HG03521 (cell line): Measurements from ENCODE around the gene NR5A1.

Experiments
- ATAC-seq: cut with Tn5 transposase; IDR thresholded peaks from one replicate; pipeline ENCODE4 v1.9.1; 2021; ENCODE audit warnings: mild to moderate bottlenecking, moderate library complexity; ENCODE audit not compliant: unreplicated experiment

The NR5A1 gene

DNA sequence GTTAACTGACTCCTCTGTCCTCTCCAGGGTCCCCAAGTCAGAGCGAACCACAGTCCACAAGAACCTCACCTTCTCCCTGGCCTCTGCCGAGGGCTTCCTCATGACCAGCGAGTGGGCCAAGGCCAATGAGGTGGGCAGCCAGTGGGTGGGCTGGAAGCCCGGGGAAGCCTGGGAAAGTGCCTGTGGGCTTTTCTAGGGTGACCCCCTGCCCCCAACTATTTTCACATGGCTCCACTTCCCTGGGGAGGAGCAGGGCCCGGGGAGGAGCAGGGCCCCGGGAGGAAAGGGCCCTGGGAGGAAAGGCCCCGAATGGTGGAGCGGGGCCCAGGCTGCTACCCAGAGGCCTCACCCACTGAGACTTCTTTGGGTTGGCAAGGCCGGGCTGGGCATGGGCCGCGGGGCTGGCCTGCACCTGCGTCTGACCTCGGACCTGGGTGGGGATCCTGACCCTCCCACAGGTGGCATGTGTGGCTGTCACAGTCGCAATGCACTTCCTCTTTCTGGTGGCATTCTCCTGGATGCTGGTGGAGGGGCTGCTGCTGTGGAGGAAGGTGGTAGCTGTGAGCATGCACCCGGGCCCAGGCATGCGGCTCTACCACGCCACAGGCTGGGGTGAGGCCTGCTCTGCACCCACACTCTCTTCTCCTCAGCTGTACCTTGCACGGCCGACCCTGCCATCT is 39.0 kb downstream of the NR5A1 start:
- no peak for ATAC-seq

DNA sequence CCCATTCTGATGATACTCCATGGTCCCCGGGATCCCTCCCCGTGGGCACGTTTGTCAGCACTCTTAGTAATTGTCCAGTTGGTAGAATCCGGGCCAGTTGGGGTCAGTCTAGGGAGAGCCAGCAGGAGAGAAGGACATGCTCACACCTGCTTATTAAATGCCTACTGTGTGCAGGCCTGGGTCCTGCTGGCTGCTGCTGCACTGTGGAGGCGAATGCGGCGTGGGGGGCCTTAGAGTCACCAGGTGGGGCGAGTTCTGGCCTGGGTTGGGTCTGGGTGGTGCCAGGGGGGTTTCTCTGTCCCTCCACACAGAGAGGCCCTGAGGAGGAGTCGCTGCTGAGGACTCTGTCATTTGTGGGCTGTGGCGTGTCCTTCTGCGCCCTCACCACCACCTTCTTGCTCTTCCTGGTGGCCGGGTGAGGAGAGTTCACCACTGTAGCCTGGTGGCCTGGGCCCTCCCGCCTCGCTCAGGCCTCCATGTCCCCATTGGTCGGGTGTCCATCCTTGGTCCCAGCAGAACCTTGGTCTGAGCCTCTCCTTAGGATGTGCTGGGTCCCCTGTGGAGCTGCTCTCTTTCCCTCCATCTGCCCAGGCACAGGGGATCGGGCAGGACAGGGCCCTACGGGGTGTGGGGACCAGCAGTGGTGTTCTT is 39.7 kb downstream of the NR5A1 start:
- ATAC-seq: no peak

DNA sequence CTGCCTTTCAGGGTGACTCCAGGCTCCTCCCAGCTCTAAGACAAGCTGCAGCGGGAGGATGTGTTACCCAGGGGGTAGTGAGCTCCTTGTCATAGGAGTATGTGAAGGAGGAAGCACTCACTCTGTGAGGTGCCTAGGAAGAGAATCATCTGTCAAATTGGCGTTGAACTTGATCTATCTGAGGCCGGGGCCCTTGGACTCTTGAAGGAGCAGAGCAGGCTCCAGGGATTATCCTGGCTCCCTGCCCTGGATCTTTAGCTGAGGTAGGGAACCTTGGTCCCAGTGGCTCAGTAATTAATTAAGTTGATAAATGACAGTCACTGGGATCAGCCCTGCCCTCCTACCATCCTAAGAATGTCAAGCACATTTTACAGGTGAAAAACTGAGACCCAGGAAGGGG is 41.5 kb downstream of the NR5A1 start:
- no peak for ATAC-seq

DNA sequence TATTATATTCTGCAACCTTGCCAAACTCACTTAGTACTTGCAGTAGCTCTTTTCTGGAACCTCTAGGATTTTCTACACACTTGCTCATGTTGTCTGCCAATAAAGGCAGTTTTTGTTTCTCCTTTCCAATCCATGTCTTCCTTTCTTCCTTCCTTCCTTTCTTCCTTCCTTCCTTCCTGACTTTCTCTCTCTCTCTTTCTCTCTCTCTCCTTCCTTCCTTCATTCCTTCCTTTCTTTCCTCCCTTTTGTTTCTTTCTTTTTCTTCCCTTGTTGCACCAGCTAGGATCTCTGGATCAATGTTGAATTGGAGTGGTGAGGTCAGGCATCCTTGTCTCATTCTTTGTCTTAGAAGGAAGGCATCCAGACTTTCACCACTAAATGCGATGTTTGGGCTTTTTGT is 44.5 kb downstream of the NR5A1 start:
- no peak for ATAC-seq

DNA sequence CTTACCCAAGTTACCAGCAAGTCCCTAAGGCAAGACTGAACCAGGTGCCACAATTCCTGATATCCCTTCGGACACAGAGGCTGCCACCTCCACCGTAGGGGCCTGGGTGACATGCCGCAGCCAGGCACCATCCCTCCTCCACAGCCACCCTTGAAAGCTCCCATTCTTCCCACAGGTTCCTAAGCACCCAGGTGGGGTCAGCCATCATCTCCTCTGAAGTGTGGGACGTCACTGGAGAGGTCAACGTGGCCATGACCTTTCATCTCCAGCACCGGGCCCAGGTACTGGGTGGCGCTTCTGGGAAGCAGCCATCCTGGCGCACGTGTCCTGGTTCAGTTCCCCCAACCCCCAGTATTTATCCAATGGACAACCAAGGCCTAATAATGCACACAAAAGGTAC is 48.8 kb downstream of the NR5A1 start:
- no peak for ATAC-seq

DNA sequence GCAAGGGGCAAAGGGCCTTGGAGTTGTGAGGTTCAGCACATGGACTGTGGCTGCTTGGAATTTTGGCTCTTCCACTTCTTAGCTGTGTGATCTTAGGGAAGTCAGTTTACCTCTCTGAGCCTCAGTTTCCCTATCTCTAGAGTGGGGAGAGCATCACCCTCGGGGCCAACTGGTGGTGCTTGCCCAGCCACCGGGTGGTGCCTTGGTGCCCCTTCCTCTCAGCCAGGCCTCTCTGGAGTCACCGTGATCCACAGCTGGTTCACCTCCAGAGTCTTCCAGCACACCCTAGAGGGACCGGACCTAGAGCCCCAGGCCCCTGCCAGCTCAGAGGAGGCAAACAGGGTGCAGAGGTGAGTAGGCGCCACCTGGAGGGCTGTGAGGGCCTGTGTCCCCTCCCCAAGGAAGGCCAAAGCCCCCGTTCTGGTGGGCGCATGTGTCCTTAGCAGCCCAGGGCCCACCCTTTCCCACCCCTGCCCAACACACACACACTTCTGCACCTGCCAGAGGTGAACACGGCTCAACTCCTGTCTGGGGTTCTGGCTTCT is 49.2 kb downstream of the NR5A1 start:
- no peak for ATAC-seq

DNA sequence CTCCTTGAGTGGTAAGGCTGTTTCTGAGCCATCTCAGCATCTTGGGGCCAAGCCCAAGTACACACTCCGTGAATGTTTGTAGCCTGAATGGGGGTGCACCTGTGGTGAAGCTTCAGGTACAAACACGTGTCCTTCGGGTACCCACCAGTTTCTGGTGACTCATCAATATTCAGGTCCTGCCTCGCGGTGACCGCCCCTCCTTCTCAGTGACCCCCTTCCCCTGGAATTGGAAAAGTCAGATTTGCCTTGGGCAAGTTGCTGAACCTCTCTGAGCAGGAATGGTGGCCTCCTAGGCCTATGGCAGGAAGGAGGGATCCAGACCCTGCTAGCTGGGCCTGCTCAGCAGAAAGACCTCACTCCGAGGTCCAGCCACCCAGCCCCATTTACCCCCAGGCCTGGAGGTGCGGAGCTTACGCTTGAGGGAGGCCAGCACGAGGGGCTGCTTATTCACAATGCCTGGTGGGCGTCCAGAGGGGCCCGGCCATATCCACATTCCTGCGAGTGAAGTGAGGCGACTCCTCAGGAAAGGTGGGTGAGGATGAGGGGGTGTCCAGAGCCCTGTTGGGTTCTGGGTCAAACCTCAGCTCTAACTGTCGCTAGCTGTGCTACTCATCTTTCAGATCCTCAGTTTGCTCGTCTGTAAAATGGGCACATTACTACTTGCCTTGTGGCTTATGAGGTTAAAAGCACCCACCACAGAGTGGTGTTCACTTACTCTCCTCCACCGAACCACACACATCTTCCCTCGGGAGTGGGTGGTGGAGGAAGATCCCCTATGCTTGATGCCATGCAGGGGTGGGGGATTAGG is 49.9 kb downstream of the NR5A1 start:
- no peak for ATAC-seq

DNA sequence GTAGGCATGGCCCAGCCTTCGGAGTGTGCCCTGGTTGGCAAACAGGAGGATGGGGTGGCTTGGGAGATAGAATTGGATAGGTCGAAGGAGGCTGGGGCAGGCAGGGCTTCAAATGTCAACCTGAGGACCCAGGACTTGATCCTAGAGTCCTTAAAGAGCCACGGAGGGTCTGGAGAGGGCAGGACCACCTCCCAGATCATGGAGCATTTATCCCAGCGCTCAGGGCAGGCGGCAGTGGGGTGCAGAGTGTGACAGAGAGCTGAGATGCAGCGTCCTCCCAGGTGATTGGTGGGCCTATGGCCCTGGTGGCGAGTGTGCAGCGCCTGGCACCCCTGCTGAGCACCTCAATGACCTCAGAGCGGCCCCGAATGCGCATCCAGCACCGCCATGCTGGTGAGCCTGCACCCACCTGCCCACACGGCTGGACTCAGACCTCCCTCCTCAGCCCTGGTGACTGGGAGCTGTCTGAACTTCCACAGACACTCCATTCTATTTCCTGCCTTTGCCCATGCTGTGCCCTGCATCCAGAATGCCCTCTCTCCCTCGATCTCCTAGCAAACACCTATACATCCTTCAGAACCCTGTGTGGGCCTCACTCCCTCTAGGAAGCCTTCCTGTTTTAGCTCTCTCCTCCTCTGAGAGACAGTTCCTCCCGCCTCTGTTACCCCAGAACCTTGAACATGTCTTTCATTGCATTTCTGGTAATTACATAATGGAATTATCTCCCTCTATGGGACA is 50.7 kb downstream of the NR5A1 start:
- ATAC-seq: no peak

DNA sequence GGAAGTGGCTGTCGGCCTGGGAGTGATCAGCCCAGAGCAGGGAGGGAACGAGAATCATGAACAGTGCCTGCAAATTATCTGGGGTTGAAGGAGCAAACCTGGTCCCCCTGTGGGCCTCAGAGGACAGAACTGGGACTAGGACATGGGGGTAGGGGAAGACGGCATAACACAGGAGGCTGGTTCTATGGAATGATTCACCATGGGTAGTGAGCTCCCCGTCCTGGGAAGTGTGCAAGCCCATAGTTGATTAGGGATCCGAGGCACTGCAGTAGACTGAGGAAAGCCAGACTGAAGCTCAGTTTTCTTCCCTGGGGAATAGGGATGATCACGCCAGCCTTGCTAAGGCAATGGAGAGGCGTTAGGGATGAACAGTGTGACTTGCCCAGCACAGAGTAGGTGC is 51.4 kb downstream of the NR5A1 start:
- no peak for ATAC-seq

DNA sequence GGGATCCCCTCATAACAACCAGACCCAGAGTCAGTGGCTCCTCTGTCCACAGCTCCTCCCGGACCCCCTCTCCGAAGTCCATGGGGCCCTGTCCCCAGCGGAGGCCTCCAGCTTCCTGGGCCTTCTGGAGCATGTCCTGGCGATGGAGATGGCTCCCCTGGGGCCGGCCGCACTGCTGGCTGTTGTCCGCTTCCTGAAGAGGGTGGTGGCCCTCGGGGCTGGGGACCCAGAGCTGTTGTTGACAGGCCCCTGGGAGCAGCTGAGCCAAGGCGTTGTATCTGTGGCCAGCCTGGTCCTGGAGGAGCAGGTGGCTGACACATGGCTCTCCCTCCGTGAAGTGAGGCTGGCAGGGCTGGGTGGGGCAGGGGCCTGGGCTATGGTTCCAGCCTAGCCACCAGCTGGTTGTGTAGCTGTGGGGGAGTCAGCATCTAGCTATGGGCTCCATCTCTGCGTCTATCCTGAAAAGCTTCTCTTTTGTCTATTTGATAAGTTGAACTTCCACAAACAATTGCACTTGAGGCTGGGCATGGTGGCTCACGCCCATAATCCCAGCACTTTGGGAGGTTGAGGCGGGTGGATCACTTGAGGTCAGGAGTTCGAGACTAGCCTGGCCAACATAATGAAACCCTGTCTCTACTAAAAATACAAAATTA is 52.3 kb downstream of the NR5A1 start:
- ATAC-seq: no peak

DNA sequence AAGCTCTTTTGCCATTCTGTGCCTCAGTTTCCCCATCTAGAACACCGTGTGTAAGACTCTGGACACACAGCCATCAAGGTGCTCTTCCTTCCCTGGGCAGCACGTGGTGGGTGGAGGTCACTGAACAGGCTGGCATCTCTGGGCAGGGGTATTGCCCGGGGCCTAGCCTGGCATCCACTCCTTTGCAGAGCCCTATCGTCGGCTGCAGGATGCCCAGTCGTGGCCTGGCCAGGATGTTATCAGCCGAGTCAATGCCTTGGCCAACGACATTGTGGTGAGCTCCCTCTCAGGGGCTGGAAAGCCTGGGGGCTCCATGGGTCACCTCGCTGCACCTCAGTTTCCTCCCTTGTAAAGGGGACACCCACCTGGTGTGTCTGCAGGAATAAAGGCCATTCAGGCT is 52.9 kb downstream of the NR5A1 start:
- no peak for ATAC-seq

DNA sequence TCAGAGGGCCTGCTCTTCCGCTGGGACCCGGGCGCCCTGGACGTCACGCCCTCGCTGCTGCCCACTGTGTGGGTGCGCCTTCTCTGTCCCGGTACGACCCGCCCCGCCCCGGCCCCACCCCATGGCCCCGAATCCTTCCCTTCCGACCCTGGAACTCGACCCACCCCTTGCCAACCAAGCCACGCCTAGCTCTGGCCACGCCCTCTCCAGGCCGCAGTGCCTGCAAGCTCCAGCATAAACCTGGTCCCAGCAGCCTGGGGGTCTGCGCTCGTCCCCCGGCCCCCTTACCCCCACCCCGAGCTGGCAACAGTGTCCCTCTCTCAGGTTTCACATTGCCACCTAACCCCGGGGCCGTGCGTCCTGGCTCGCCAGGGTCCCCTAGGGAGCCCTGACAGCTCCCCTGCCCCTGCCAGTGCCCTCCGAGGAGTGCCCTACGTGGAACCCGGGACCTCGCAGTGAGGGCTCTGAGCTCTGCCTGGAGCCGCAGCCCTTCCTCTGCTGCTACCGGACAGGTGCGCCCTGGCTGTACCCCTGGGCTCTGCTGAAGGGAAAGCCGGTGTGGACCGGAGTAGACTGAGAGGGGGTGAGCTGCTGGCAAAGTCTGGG is 53.5 kb downstream of the NR5A1 start:
- ATAC-seq: no peak

DNA sequence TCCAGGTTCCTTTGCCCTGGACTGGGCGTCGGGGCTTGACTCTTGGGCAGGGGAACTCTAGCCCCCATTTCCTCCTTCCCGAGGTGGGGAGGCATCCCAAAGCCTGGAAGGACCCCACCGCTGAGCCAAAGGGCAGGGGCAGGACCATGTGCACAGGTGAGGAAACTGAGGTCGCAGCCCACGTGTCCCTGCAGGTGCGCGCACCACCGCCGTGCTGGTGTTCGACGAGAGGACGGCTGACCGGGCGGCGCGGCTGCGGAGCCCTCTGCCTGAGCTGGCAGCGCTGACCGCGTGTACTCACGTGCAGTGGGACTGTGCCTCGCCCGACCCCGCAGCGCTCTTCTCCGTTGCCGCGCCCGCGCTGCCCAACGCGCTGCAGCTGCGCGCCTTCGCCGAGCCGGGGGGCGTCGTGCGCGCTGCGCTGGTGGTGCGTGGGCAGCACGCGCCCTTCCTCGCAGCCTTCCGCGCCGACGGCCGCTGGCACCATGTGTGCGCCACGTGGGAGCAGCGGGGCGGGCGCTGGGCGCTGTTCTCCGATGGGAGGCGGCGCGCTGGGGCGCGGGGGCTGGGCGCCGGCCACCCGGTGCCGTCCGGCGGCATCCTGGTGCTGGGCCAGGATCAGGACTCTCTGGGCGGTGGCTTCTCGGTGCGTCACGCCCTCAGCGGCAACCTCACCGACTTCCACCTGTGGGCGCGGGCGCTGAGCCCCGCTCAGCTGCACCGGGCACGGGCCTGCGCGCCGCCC is 54.2 kb downstream of the NR5A1 start:
- ATAC-seq: no peak

DNA sequence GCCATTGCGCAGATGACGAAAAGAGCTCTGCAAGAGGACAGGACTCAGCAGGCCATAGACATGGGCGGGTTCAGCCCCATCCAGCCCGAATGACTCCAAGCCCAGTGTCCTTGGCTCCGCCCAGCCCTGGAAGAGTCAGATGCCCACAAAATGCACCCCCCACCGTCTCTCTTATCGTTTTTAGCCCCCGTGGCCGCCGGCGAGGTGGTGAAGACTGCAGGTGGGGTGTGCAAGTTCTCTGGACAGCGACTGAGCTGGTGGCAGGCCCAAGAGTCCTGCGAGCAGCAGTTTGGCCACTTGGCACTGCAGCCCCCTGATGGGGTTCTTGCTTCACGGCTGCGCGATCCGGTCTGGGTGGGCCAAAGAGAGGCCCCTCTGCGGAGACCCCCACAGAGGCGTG is 54.9 kb downstream of the NR5A1 start:
- no peak for ATAC-seq

DNA sequence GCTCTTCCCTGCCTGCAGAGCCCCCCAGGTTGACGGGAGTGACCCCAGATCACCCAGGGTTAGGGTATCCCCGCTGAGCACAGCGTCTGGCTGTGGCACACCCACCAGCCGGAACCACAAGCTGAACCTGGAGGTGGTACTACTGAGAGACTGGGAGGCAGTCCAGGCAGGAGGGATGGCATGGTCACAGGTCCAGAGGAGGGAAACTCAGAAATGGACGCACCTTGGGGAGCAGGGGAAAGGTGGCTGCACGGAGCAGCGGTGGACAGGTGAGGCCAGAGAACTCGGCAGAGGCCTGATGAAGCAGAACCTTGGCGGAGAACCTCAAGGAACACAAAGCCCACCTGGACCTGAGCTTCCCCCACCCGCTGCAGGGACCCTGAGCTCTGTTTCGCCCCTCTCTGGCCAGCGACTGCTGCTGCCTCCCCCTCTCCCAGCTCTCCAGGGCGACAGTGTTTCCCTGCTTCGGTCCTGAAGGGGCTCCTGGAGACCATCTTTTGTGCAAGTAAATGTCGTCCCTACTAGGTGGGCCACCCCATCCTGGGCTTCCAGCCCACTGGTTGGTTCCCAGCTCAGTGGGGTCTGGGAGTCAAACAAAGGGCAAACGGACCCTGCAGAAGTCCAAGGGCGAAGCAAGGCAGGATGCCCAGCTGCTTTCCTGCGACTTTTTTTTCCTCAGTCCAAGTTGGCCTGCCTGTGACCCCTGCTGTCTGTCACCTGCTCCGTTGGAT is 56.1 kb downstream of the NR5A1 start:
- ATAC-seq: no peak

DNA sequence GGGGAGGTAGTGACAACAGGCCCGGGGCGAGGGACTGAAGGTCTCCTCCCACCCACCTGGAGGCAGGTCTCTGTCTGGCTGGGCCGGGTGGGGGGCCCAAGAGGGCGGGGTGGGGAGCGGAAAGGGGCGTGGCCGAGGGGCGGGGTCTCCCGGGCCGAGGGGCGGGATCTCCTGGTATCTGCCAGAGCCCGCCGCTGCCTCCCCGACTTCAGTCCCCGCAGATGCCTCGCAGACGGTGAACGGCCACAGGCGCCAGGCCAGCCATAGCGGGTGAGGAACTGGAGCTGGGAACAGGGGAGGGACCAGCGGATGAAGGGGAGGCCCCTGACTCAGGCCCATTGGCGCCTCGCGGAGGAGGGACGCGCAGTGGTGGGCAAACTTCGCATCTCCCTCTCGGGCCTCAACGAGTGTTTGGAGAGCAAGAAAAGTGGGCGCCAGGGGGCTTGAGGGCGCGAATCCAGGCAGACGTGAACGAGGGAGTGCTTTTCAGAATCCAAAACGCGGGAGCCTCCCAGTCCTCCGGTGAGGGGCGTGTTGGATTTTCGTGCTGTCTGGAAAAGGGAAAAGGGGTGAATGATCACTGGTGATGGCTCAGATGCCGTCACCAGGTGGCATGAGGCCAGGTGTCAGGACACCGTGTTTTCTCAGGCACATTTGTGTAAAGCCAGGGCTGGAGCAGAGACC is 56.8 kb downstream of the NR5A1 start, which contains the start of gene ADGRD2:
TSS of gene ADGRD2 (plus strand) at position 211 of the 684 bp plus-strand sequence. CDS start 1,216 bp downstream, outside the sequence.
- ATAC-seq: no peak

DNA sequence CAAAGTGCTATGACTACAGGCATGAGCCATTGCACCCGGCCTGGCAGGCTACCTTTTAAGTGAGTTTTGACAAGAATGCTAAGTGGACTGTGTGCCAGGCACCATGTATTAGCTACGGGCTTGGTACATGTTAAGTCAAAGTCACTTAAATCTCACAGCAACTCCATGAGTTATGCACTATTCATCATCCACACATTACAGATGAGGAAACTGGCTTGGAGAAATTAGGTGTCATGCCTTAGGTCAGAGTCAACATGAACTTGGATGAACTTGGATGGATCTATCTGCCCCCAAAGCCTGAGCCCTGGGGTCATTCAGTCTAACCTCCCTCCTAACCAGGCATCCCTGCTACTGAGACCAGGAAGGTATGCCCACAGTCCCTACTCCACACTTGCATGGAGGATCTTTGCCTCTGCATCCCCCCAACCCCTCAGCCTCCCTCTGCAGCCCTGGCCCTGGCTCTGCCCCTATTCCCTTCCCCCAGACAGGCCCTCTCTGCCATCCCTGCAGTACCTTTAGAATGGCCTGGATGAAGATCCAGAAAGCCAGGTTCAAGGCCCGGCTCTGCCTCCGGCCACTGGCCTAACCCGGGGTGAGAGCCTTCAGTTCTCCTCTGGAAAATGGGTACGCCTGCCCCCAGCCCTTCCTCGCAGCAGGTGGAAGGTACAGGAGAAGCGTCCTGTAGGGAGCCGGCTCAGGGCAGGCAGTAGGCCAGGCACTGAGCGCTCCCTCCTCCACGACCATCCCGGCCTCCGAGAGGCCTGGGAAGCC is 57.6 kb downstream of the NR5A1 start:
- ATAC-seq: no peak
